Trophoblast cell (in vitro differentiated cells and primary cell): ENCODE data around the gene RAB44.
"Not testable (repeated sequence)": the region's sequence is repeated elsewhere in the genome, so short reads cannot be mapped to it uniquely, and the experiment has no call there.

Source experiments
- DNase-seq, 2 donors: peaks; one replicate each; pipeline ENCODE4 v3.0.0-alpha.2; 2016
- H2AFZ ChIP-seq: 2 replicates; pipeline ENCODE4 v1.6.1; 2013; ENCODE audit warnings: low read length, moderate library complexity, mild to moderate bottlenecking; ENCODE audit not compliant: insufficient read depth, poor library complexity
- H2AK5ac ChIP-seq: 2 replicates; pipeline ENCODE4 v1.6.1; 2013; ENCODE audit warnings: mild to moderate bottlenecking, low read length
- H2BK120ac ChIP-seq: 2 replicates; pipeline ENCODE4 v1.6.1; 2013; ENCODE audit warnings: low read length, mild to moderate bottlenecking, moderate library complexity; ENCODE audit not compliant: insufficient read depth, poor library complexity
- H2BK12ac ChIP-seq: 2 replicates; pipeline ENCODE4 v1.6.1; 2013; ENCODE audit warnings: mild to moderate bottlenecking, low read length, moderate library complexity
- H2BK5ac ChIP-seq: 2 replicates; pipeline ENCODE4 v1.6.1; 2013; ENCODE audit warnings: low read length, low read depth, moderate library complexity, mild to moderate bottlenecking; ENCODE audit not compliant: poor library complexity
- H3K14ac ChIP-seq: 2 replicates; pipeline ENCODE4 v1.6.1; 2013; ENCODE audit warnings: mild to moderate bottlenecking, low read length
- H3K18ac ChIP-seq: 2 replicates; pipeline ENCODE4 v1.6.1; 2013; ENCODE audit warnings: mild to moderate bottlenecking, low read length
- H3K23ac ChIP-seq: 2 replicates; pipeline ENCODE4 v1.6.1; 2013; ENCODE audit warnings: low read length
- H3K27ac ChIP-seq: 2 replicates; pipeline ENCODE4 v1.5.1; 2013; ENCODE audit warnings: low read depth, mild to moderate bottlenecking, inconsistent platforms, low read length, moderate library complexity
- H3K27me3 ChIP-seq: 2 replicates; pipeline ENCODE4 v1.6.1; 2013; ENCODE audit warnings: inconsistent platforms, mild to moderate bottlenecking, low read length, moderate library complexity; ENCODE audit not compliant: insufficient read depth
- H3K36me3 ChIP-seq, 2 experiments: 1 replicate in 1 of 2; 2 replicates in 1 of 2; pipeline ENCODE4 v1.6.1; 2013; ENCODE audit warnings: low read length in 2 of 2, mild to moderate bottlenecking in 2 of 2, moderate library complexity in 1 of 2; ENCODE audit not compliant: insufficient read depth in 2 of 2, control insufficient read depth in 1 of 2
- H3K4ac ChIP-seq: 2 replicates; pipeline ENCODE4 v1.6.1; 2013; ENCODE audit warnings: low read depth, mild to moderate bottlenecking, low read length, moderate library complexity
- H3K4me1 ChIP-seq, 2 experiments: 1 replicate in 1 of 2; 2 replicates in 1 of 2; pipeline ENCODE4 v1.6.1; 2013; ENCODE audit warnings: low read length in 2 of 2, mild to moderate bottlenecking in 2 of 2, moderate library complexity in 1 of 2; ENCODE audit not compliant: insufficient read depth in 2 of 2, control insufficient read depth in 1 of 2
- H3K4me2 ChIP-seq: 2 replicates; pipeline ENCODE4 v1.6.1; 2013; ENCODE audit warnings: inconsistent platforms, mild to moderate bottlenecking, low read length, moderate library complexity
- H3K4me3 ChIP-seq: 2 replicates; pipeline ENCODE4 v1.5.1; 2013; ENCODE audit warnings: mild to moderate bottlenecking, low read depth, low read length, inconsistent platforms
- H3K79me1 ChIP-seq: one replicate; pipeline ENCODE4 v1.6.1; 2013; ENCODE audit warnings: low read length
- H3K79me2 ChIP-seq: 2 replicates; pipeline ENCODE4 v1.6.1; 2013; ENCODE audit warnings: low read length, mild to moderate bottlenecking; ENCODE audit not compliant: control insufficient read depth, insufficient read depth, poor library complexity
- H3K9ac ChIP-seq: 2 replicates; pipeline ENCODE4 v1.6.1; 2013; ENCODE audit warnings: mild to moderate bottlenecking, low read length
- H3K9me3 ChIP-seq: 2 replicates; pipeline ENCODE4 v1.6.1; 2013; ENCODE audit warnings: low read depth, mild to moderate bottlenecking, control low read depth, inconsistent platforms, low read length; ENCODE audit not compliant: insufficient read depth
- H4K12ac ChIP-seq: 2 replicates; pipeline ENCODE4 v1.6.1; 2013; ENCODE audit warnings: low read depth, mild to moderate bottlenecking, low read length, moderate library complexity
- H4K8ac ChIP-seq: 2 replicates; pipeline ENCODE4 v1.6.1; 2013; ENCODE audit warnings: low read depth, mild to moderate bottlenecking, low read length, moderate library complexity
- H4K91ac ChIP-seq: one replicate; pipeline ENCODE4 v1.6.1; 2013; ENCODE audit warnings: low read depth, mild to moderate bottlenecking, low read length, moderate library complexity
- WGBS: extraction: QIAGEN DNeasy Blood & Tissue Kit; methylation state at CpG from one replicate; pipeline ENCODE4 v1.1.7; 2013; ENCODE audit warnings: missing lambda C conversion rate; ENCODE audit not compliant: insufficient read length, insufficient coverage; ENCODE audit errors: extremely low coverage; 5-methylcytosine and 5-hydroxymethylcytosine counted together

The RAB44 gene

DNA sequence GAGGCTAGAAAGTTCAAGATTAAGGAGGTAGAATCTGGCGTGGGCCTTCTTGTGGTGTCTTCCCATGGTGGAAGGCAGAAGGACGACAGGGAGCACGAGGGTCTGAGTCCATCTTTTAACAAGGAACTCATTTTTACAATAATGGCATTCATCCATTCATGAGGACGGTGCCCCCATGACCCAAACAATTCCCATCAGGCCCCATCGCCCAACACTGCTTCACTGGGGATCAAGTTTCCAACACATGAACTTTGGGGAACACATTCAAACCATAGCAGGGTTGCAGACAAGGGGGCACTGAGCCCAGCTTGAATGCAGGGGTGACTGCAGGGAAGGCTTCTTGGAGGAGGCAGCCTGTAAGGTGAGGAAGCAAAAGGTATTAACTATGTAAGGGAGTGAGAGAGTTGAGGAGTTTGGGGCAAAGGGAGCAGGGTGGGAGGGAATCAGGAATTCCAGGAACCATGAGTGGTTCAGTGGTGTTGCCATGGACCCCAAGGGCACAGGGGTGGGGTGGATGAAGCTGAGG, 5.5 kb downstream of the RAB44 start:
- Histone ChIP-seq H2AK5ac (no peak overlapping the region), H3K9me3 (peaks cover 1% of the 10 kb centered on the region), H2BK12ac (no peak overlapping the region), H3K18ac (no peak overlapping the region), H4K12ac (no peak overlapping the region), H2BK120ac (no peak overlapping the region), H3K4me1 (no peaks in the 10 kb centered on the region), H2AFZ (no peak overlapping the region), H4K91ac (no peak overlapping the region), H3K27ac (no peak overlapping the region), H3K36me3 (no peaks in the 10 kb centered on the region), H3K79me1 (no peaks in the 10 kb centered on the region), H3K4ac (no peak overlapping the region), H2BK5ac (no peak overlapping the region), H3K9ac (no peak overlapping the region), H3K23ac (no peak overlapping the region), H3K4me3 (no peak overlapping the region), H3K14ac (no peak overlapping the region), H3K4me2 (no peak overlapping the region), H3K79me2 (no peaks in the 10 kb centered on the region), H3K27me3 (no peaks in the 10 kb centered on the region), H4K8ac (no peak overlapping the region)
- WGBS = no CpG with 5 or more reads among the region's 5 CpGs
- no peak for DNase-seq

DNA sequence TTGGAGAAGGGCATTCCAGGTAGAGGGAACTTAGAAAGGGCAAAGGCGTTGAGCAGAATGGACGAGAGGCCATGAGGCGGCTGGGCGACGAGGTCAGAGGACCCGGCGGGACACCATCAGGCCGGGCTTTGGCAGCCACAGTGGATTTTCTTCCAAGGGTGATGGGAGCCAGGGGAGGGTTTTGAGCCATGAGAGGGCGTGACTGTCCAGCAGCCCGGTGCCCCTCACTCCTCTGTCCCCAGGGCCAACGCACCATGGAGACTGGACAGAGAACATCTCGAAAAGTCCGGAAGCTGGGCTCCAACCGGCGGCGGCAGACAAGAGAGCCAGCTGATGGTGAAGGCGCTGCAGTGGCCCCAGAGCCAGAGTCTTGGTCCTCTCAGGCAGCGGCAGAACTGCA, 6.4 kb downstream of the RAB44 start:
- Histone ChIP-seq H3K4me2 (no peak overlapping the region), H3K36me3 (no peaks in the 10 kb centered on the region), H3K23ac (no peak overlapping the region), H2BK5ac (no peak overlapping the region), H3K79me1 (no peaks in the 10 kb centered on the region), H3K18ac (no peak overlapping the region), H3K27ac (no peak overlapping the region), H3K14ac (no peak overlapping the region), H4K8ac (no peak overlapping the region), H2AK5ac (no peak overlapping the region), H2AFZ (no peak overlapping the region), H2BK12ac (no peak overlapping the region), H3K9me3 (peaks cover 1% of the 10 kb centered on the region), H3K27me3 (no peaks in the 10 kb centered on the region), H3K4ac (no peak overlapping the region), H2BK120ac (no peak overlapping the region), H4K12ac (no peak overlapping the region), H3K79me2 (no peaks in the 10 kb centered on the region), H3K9ac (no peak overlapping the region), H4K91ac (no peak overlapping the region), H3K4me1 (no peaks in the 10 kb centered on the region), H3K4me3 (no peak overlapping the region)
- no peak for DNase-seq
- no CpG with 5 or more reads among the region's 18 CpGs for WGBS

GRCh38 chr6:36704961-36705577, 7.4 kb downstream of the RAB44 start:
- H3K27me3 ChIP-seq, H4K12ac ChIP-seq, H3K79me1 ChIP-seq, H3K27ac ChIP-seq, H2BK5ac ChIP-seq, H3K4me2 ChIP-seq, H3K18ac ChIP-seq, H3K79me2 ChIP-seq, DNase-seq, H3K14ac ChIP-seq, H3K4ac ChIP-seq, H4K91ac ChIP-seq, H2AK5ac ChIP-seq, H2BK120ac ChIP-seq, H2AFZ ChIP-seq, H3K9ac ChIP-seq, H3K23ac ChIP-seq, H3K4me1 ChIP-seq, H3K36me3 ChIP-seq, H3K9me3 ChIP-seq, H3K4me3 ChIP-seq, H2BK12ac ChIP-seq, H4K8ac ChIP-seq: not testable (repeated sequence)
- WGBS = no CpG with 5 or more reads among the region's 7 CpGs

GRCh38 chr6:36706339-36706738, 8.7 kb downstream of the RAB44 start:
- Histone ChIP-seq H3K4me3 (no peak overlapping the region), H4K12ac (no peak overlapping the region), H2BK120ac (no peak overlapping the region), H2AFZ (no peak overlapping the region), H2BK12ac (no peak overlapping the region), H3K36me3 (no peaks in the 10 kb centered on the region), H3K27me3 (no peaks in the 10 kb centered on the region), H4K8ac (no peak overlapping the region), H3K4me1 (no peaks in the 10 kb centered on the region), H2BK5ac (no peak overlapping the region), H3K27ac (no peak overlapping the region), H3K9ac (no peak overlapping the region), H3K9me3 (peaks cover 1% of the 10 kb centered on the region), H3K79me2 (no peaks in the 10 kb centered on the region), H3K18ac (no peak overlapping the region), H3K14ac (no peak overlapping the region), H3K4me2 (no peak overlapping the region), H3K4ac (no peak overlapping the region), H4K91ac (no peak overlapping the region), H3K23ac (no peak overlapping the region), H2AK5ac (no peak overlapping the region), H3K79me1 (no peaks in the 10 kb centered on the region)
- no peak for DNase-seq
- WGBS = no CpG with 5 or more reads among the region's 1 CpG
